Osteocyte (in vitro differentiated cells): ENCODE data around the gene RGS9BP. TPM values are rescaled to one million over a fixed set of nuclear protein-coding genes. Genes with fewer than 3 reads are reported as not detected.
A peak's percentile ranks its signal among the peaks of the same experiment; 100 is the strongest.
"Not testable (repeated sequence)": the region's sequence is repeated elsewhere in the genome, so short reads cannot be mapped to it uniquely, and the experiment has no call there.

Experiments used
- DNase-seq: peaks from one replicate; pipeline ENCODE4 v3.0.0; 2021; ENCODE audit warnings: mixed read lengths; ENCODE audit not compliant: unreplicated experiment; ENCODE audit errors: extremely low spot score
- H3K27ac Mint-ChIP-seq: one replicate; pipeline ENCODE4 v1.8.0; 2021; ENCODE audit warnings: mild to moderate bottlenecking, mixed read lengths; ENCODE audit not compliant: unreplicated experiment
- H3K27me3 Mint-ChIP-seq: one replicate; pipeline ENCODE4 v1.8.0; 2021; ENCODE audit warnings: mixed read lengths; ENCODE audit not compliant: unreplicated experiment
- H3K36me3 Mint-ChIP-seq: one replicate; pipeline ENCODE4 v1.8.0; 2021; ENCODE audit warnings: mixed read lengths; ENCODE audit not compliant: unreplicated experiment
- H3K4me1 Mint-ChIP-seq: one replicate; pipeline ENCODE4 v1.8.0; 2021; ENCODE audit warnings: mixed read lengths; ENCODE audit not compliant: unreplicated experiment
- H3K4me3 Mint-ChIP-seq: one replicate; pipeline ENCODE4 v1.8.0; 2021; ENCODE audit warnings: mild to moderate bottlenecking, moderate library complexity, mixed read lengths; ENCODE audit not compliant: unreplicated experiment
- H3K9me3 Mint-ChIP-seq: one replicate; pipeline ENCODE4 v1.8.0; 2021; ENCODE audit warnings: mixed read lengths; ENCODE audit not compliant: unreplicated experiment
- total RNA-seq: library from RNA; stranded (reverse); gene quantifications from 2 replicates; pipeline ENCODE4 v1.2.1, GENCODE V29; 2021
- TF ChIP-seq, protein P1 (sequence below): fragments of 200-600 bp; sonication (generic); IDR thresholded peaks from 2 replicates; pipeline ENCODE4 v1.5.0; 2021; ENCODE audit warnings: antibody characterized with exemption, mild to moderate bottlenecking, moderate library complexity

Gene RGS9BP
- total RNA-seq, 1 donor from 2014 or later, result 0.86 TPM

DNA sequence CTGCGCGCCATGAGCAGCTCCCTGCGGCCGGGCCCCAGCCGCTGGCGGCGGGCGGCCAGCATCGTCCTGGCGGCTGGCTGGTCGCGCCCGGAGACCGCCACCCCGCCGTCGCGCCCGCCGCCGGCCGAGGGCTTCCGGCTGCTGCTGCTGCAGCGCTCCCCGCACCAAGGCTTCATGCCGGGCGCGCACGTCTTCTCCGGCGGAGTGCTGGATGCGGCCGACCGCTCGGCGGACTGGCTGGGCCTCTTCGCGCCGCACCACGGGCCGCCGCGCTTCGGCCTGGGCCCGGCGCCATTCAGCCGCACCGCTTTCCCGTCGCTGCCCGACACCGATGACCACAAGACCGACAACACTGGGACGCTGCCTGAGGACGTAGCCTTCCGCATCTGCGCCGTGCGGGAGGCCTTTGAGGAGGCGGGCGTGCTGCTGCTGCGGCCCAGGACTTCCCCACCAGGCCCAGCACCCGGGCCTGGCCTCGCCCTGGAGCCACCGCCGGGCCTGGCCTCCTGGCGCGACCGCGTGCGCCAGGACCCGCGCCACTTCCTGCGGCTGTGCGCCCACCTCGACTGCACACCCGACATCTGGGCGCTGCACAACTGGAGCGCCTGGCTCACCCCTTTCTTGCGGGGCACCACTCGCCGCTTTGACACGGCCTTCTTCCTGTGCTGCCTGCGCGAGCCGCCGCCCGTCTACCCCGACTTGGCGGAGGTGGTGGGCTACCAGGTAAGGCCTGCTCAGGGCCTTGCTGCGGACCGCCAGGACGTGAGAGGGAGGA lies 16.5 kb downstream of the RGS9BP start:
- H3K36me3 Mint-ChIP-seq, result peaks cover 3% of the 10 kb centered on the region
- TF ChIP-seq, protein P1, sequence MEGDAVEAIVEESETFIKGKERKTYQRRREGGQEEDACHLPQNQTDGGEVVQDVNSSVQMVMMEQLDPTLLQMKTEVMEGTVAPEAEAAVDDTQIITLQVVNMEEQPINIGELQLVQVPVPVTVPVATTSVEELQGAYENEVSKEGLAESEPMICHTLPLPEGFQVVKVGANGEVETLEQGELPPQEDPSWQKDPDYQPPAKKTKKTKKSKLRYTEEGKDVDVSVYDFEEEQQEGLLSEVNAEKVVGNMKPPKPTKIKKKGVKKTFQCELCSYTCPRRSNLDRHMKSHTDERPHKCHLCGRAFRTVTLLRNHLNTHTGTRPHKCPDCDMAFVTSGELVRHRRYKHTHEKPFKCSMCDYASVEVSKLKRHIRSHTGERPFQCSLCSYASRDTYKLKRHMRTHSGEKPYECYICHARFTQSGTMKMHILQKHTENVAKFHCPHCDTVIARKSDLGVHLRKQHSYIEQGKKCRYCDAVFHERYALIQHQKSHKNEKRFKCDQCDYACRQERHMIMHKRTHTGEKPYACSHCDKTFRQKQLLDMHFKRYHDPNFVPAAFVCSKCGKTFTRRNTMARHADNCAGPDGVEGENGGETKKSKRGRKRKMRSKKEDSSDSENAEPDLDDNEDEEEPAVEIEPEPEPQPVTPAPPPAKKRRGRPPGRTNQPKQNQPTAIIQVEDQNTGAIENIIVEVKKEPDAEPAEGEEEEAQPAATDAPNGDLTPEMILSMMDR, result no peak
- peak overlapping the region; percentile 76 for H3K27ac Mint-ChIP-seq
- H3K27me3 Mint-ChIP-seq, result no peaks in the 10 kb centered on the region
- no peak for DNase-seq
- H3K4me3 Mint-ChIP-seq, result peak overlapping the region; percentile 77
- H3K4me1 Mint-ChIP-seq, result peaks cover 33% of the 10 kb centered on the region
- H3K9me3 Mint-ChIP-seq, result no peaks in the 10 kb centered on the region

DNA sequence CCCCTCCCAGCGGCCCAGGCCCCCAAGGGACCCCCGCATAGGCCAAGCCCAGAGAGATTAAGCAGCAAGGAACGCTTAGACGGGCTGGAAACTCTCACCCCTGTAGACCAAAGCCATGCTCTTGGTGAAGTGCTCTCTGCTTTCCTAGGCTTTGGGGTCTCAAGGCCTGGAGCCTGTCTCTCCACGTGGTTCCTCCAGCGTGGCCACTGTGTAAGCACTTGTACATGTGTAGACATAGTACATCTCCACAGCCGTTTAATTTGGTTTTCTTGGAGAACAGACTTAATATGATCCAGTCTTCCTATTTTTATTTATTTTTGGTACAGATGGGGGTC lies 17.0 kb downstream of the RGS9BP start:
- H3K27me3 Mint-ChIP-seq, result no peaks in the 10 kb centered on the region
- peak overlapping the region; percentile 77 for H3K4me3 Mint-ChIP-seq
- H3K27ac Mint-ChIP-seq, result peak overlapping the region; percentile 76
- no peak for DNase-seq
- H3K36me3 Mint-ChIP-seq, result peaks cover 4% of the 10 kb centered on the region
- TF ChIP-seq, protein P1, result no peak
- H3K4me1 Mint-ChIP-seq, result peaks cover 33% of the 10 kb centered on the region
- H3K9me3 Mint-ChIP-seq, result no peaks in the 10 kb centered on the region

DNA sequence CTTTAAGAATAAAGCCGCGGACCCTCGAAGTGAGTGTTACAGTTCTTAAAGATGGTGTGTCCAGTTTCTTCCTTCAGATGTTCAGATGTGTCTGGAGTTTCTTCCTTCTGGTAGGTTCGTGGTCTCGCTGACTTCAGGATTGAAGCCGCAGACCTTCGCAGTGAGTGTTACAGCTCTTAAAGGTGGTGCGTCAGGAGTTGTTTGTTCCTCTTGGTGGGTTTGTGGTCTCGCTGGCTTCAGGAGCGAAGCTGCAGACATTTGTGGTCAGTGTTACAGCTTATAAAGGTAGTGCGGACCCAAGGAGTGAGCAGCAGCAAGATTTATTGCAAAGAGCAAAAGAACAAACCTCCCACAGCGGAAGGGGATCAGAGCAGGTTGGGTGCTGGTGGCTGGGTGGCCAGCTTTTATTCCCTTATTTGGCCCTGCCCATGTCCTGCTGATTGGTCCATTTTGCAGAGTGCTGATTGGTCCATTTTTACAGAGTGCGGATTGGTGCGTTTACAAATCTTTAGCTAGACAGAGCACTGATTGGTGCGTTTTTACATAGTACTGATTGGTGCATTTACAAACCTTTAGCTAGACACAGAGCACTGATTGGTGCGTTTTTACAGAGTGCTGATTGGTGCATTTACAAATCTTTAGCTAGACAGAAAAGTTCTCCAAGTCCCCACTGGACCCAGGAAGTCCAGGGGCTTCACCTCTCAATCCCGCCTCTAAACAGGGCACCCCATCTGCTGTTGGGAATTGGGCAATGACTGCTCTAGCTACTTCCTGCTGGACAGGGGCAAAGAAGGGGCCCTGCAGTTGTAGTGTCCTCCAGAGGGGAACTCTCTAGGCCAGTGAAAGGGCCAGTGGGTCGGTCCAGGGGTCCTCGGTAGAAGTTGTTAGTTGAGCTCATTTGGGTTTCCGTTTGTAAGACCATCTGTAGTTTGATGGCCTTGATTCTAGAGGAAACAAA lies 17.8 kb downstream of the RGS9BP start:
- H3K4me1 Mint-ChIP-seq, result peaks cover 33% of the 10 kb centered on the region
- H3K27ac Mint-ChIP-seq, result peak overlapping the region; percentile 76
- not testable (repeated sequence) for H3K27me3 Mint-ChIP-seq, H3K36me3 Mint-ChIP-seq, H3K9me3 Mint-ChIP-seq, DNase-seq
- H3K4me3 Mint-ChIP-seq, result peak overlapping the region; percentile 77

DNA sequence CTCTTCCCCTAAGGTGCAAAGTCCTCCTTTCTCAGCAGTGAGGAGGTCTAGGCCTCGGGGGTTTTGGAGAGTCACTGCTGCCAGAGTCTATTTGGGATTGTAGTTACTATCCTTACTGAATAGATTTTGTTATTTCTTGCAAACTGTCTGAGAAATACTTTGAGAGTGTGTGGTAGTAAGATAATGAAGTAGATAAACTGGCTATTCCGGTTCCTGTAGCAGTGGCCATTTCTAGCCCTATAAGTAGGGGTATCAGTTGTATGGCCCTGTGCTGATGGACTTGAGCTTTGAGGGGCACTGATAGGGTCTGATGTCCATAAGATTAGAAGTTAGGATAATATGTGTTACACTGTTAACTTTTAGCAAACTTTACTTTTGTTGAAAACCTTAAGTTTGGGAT lies 18.7 kb downstream of the RGS9BP start:
- peaks cover 33% of the 10 kb centered on the region for H3K4me1 Mint-ChIP-seq
- not testable (repeated sequence) for H3K9me3 Mint-ChIP-seq, H3K27ac Mint-ChIP-seq, DNase-seq, H3K27me3 Mint-ChIP-seq
- H3K4me3 Mint-ChIP-seq, result peak overlapping the region; percentile 58
- H3K36me3 Mint-ChIP-seq, result peaks cover 12% of the 10 kb centered on the region

DNA sequence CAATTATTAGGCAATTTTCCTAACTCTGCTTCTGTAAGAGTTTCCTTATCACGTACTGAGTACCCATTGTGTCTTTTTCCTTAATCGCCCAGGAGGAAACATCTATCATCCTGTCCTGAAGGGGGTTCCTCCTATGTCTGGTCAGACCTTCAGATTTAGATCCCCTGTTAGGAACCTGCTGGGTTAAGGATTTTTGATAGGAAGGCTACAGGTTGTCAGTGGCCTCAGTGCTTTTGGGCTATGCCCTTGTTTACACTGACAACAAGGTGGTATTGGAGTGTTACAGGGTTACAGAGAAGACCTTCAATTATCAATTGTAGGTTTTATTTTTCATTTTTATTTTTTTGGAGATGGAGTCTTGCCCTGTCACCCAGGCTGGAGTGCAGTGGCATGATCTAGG lies 19.2 kb downstream of the RGS9BP start:
- H3K36me3 Mint-ChIP-seq, result peaks cover 12% of the 10 kb centered on the region
- H3K27me3 Mint-ChIP-seq, H3K27ac Mint-ChIP-seq, DNase-seq, H3K4me3 Mint-ChIP-seq, H3K9me3 Mint-ChIP-seq: not testable (repeated sequence)
- peaks cover 33% of the 10 kb centered on the region for H3K4me1 Mint-ChIP-seq

DNA sequence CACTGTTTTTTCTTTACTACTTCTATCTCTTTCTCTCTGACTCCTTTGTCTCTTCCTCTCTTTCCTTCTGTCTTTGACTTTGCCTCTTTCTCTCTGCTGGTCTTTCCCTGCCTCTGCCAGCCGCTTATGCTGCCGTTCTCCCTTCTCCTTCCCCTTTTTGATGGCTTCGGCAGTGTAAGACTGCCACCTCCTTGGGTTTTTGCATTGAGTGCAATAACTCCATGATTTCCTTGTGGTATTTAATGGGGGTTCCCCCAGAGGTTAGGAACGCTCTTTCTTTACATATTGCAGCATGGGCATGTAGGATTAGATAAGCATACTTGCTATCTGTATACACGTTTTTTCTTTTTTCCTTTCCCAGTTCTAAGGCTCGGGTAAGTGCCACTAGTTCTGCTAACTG lies 19.9 kb downstream of the RGS9BP start:
- peaks cover 33% of the 10 kb centered on the region for H3K4me1 Mint-ChIP-seq

DNA sequence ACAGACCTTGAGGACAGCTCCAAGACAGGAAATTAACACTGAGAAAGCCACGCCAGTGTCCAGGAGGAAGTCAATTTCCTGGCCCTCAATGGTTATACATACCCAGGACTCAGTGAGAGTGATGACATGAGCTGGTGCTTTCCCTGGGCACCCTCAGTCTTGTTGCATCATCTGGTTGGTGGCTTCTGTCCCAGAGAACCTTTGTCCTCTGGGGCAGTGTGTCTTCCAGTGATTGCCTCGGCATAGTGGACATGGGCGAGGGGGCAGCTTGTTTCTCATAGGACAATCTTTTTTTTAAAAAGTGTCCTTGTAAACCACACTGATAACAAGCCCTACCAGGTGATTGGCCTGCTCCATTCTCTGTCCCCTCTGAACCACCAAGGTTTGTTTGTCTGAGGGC lies 21.1 kb downstream of the RGS9BP start:
- H3K36me3 Mint-ChIP-seq, result peaks cover 12% of the 10 kb centered on the region
- not testable (repeated sequence) for H3K9me3 Mint-ChIP-seq, H3K27ac Mint-ChIP-seq, DNase-seq, H3K27me3 Mint-ChIP-seq, H3K4me3 Mint-ChIP-seq
- H3K4me1 Mint-ChIP-seq, result peaks cover 26% of the 10 kb centered on the region

More for the DNA sequence above, 19.9 kb downstream of the RGS9BP start:
- H3K36me3 Mint-ChIP-seq, result peaks cover 12% of the 10 kb centered on the region
- H3K4me3 Mint-ChIP-seq, DNase-seq, H3K27ac Mint-ChIP-seq, H3K27me3 Mint-ChIP-seq, H3K9me3 Mint-ChIP-seq: not testable (repeated sequence)

DNA sequence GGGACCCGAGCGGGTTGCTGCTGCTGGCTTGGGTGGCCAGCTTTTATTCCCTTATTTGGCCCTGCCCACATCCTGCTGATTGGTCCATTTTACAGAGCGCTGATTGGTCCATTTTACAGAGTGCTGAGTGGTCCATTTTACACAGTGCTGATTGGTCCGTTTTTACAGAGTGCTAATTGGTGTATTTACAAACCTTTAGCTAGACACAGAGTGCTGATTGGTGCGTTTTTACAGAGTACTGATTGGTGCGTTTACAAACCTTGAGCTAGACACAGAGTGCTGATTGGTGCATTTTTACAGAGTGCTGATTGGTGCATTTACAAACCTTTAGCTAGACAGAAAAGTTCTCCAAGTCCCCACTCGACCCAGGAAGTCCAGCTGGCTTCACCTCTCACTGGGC lies 24.5 kb downstream of the RGS9BP start:
- H3K27me3 Mint-ChIP-seq, H3K9me3 Mint-ChIP-seq, H3K27ac Mint-ChIP-seq, H3K4me3 Mint-ChIP-seq, DNase-seq, H3K4me1 Mint-ChIP-seq: not testable (repeated sequence)
- peaks cover 21% of the 10 kb centered on the region for H3K36me3 Mint-ChIP-seq
